Measurements from ENCODE around the gene MROH8.

DNA sequence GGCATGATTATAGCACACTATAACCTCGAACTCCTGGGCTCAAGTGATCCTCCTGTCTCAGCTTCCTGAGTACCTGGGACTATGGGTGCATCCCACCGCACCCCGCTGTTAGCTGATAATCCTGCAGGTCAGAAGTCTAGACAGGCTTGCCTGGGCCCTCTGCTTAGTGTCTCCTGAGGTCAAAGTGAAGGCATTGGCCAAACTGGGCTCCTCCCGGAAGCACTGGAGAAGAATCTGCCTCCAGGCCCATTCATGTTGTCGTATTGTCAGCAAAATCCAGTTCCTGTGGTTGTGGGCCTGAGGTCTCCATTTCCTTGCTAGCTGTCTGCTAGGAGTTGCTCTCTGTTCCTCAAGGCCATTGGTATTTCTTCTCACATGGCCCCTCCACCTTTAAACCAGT, 6.3 kb upstream of the MROH8 start:
- TF ChIP-seq ZNF10 (tag by site-specific recombination; IDR thresholded peaks at IDR 0.05), result no peak
- TF ChIP-seq, protein P1, sequence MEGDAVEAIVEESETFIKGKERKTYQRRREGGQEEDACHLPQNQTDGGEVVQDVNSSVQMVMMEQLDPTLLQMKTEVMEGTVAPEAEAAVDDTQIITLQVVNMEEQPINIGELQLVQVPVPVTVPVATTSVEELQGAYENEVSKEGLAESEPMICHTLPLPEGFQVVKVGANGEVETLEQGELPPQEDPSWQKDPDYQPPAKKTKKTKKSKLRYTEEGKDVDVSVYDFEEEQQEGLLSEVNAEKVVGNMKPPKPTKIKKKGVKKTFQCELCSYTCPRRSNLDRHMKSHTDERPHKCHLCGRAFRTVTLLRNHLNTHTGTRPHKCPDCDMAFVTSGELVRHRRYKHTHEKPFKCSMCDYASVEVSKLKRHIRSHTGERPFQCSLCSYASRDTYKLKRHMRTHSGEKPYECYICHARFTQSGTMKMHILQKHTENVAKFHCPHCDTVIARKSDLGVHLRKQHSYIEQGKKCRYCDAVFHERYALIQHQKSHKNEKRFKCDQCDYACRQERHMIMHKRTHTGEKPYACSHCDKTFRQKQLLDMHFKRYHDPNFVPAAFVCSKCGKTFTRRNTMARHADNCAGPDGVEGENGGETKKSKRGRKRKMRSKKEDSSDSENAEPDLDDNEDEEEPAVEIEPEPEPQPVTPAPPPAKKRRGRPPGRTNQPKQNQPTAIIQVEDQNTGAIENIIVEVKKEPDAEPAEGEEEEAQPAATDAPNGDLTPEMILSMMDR (tag by site-specific recombination; IDR thresholded peaks at IDR 0.05), result no peak
- TF ChIP-seq ZNF274 (IDR thresholded peaks at IDR 0.05; ENCODE audit: low read length), result no peak
- TF ChIP-seq ZNF274 (tag by site-specific recombination; IDR thresholded peaks at IDR 0.05; ENCODE audit: borderline replicate concordance), result no peak
- no peak for TF ChIP-seq ZNF133 (tag by site-specific recombination; IDR thresholded peaks at IDR 0.05)
- TF ChIP-seq ZNF660 (tag by site-specific recombination; IDR thresholded peaks at IDR 0.05), result no peak
- TF ChIP-seq, protein P2, sequence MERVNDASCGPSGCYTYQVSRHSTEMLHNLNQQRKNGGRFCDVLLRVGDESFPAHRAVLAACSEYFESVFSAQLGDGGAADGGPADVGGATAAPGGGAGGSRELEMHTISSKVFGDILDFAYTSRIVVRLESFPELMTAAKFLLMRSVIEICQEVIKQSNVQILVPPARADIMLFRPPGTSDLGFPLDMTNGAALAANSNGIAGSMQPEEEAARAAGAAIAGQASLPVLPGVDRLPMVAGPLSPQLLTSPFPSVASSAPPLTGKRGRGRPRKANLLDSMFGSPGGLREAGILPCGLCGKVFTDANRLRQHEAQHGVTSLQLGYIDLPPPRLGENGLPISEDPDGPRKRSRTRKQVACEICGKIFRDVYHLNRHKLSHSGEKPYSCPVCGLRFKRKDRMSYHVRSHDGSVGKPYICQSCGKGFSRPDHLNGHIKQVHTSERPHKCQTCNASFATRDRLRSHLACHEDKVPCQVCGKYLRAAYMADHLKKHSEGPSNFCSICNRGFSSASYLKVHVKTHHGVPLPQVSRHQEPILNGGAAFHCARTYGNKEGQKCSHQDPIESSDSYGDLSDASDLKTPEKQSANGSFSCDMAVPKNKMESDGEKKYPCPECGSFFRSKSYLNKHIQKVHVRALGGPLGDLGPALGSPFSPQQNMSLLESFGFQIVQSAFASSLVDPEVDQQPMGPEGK (tag by site-specific recombination; IDR thresholded peaks at IDR 0.05), result no peak
- no peak for TF ChIP-seq ZNF610 (tag by site-specific recombination; IDR thresholded peaks at IDR 0.05; ENCODE audit: borderline replicate concordance)
- TF ChIP-seq ZNF843 (tag by site-specific recombination; IDR thresholded peaks at IDR 0.05), result no peak
- TF ChIP-seq, protein P3, sequence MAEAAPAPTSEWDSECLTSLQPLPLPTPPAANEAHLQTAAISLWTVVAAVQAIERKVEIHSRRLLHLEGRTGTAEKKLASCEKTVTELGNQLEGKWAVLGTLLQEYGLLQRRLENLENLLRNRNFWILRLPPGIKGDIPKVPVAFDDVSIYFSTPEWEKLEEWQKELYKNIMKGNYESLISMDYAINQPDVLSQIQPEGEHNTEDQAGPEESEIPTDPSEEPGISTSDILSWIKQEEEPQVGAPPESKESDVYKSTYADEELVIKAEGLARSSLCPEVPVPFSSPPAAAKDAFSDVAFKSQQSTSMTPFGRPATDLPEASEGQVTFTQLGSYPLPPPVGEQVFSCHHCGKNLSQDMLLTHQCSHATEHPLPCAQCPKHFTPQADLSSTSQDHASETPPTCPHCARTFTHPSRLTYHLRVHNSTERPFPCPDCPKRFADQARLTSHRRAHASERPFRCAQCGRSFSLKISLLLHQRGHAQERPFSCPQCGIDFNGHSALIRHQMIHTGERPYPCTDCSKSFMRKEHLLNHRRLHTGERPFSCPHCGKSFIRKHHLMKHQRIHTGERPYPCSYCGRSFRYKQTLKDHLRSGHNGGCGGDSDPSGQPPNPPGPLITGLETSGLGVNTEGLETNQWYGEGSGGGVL (tag by site-specific recombination; IDR thresholded peaks at IDR 0.05), result no peak
- no peak for TF ChIP-seq BCL11A (tag by site-specific recombination; IDR thresholded peaks at IDR 0.05; ENCODE audit: low read depth)
- TF ChIP-seq, protein P4, sequence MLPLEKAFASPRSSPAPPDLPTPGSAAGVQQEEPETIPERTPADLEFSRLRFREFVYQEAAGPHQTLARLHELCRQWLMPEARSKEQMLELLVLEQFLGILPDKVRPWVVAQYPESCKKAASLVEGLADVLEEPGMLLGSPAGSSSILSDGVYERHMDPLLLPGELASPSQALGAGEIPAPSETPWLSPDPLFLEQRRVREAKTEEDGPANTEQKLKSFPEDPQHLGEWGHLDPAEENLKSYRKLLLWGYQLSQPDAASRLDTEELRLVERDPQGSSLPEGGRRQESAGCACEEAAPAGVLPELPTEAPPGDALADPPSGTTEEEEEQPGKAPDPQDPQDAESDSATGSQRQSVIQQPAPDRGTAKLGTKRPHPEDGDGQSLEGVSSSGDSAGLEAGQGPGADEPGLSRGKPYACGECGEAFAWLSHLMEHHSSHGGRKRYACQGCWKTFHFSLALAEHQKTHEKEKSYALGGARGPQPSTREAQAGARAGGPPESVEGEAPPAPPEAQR (tag by site-specific recombination; IDR thresholded peaks at IDR 0.05), result no peak
